Lower lobe of right lung (tissue), 2 donors: ENCODE results near the gene OTOG. TPM values are rescaled to one million over a fixed set of nuclear protein-coding genes. Genes with fewer than 3 reads are reported as not detected.

Experiments used
- ATAC-seq, 2 donors: fragments of 200-7000 bp; cut with Tn5 transposase; one replicate each; pipeline ENCODE4 v1.9.1; 2020 to 2022; ENCODE audit warnings: mild to moderate bottlenecking in 2 of 2, moderate library complexity in 2 of 2
- DNase-seq: peaks from one replicate; pipeline ENCODE4 v3.0.0-alpha.2; 2020
- H3K27ac ChIP-seq: fragments of 200-600 bp; one replicate; pipeline ENCODE4 v1.8.0; 2022
- H3K27me3 ChIP-seq: fragments of 200-600 bp; one replicate; pipeline ENCODE4 v1.8.0; 2022; ENCODE audit warnings: low read depth
- H3K36me3 ChIP-seq: fragments of 200-600 bp; one replicate; pipeline ENCODE4 v1.8.0; 2022; ENCODE audit warnings: mild to moderate bottlenecking
- H3K4me1 ChIP-seq: fragments of 200-600 bp; one replicate; pipeline ENCODE4 v1.8.0; 2022
- H3K4me3 ChIP-seq: fragments of 200-600 bp; one replicate; pipeline ENCODE4 v1.8.0; 2022; ENCODE audit warnings: mild to moderate bottlenecking
- H3K9me3 ChIP-seq: fragments of 200-600 bp; one replicate; pipeline ENCODE4 v1.8.0; 2022
- CTCF ChIP-seq: fragments of 200-600 bp; IDR thresholded peaks from one replicate; pipeline ENCODE4 v1.8.0; 2022; ENCODE audit warnings: antibody characterized with exemption, mild to moderate bottlenecking
- intact Hi-C: fragments of 100-400 bp; cut with DNase I; formaldehyde crosslinking; loops from one replicate; pipeline ENCODE4 v1.11.0; 2022
- total RNA-seq: library from RNA; stranded (reverse); fragmentation: NEBNext Ultra II Directional; extraction: Animal tissue kit (Norgen Biotek cat#: 25700); gene quantifications from one replicate; pipeline ENCODE4 v1.2.1, GENCODE V29; 2021
- donor health status: DM: no; HTN: yes; CAD: no; lungs with severe emphysema.

The OTOG gene
- total RNA-seq, 1 donor from 2014 or later: not detected

- H3K4me3 ChIP-seq: no peak overlapping the region
- H3K27me3 ChIP-seq: peaks cover 17% of the 10 kb centered on the region
- intact Hi-C loops: no loop called here
- no peaks in the 10 kb centered on the region for H3K36me3 ChIP-seq
- DNase-seq: no peak
- no peak for ATAC-seq
- H3K9me3 ChIP-seq: no peaks in the 10 kb centered on the region
- H3K27ac ChIP-seq: no peak overlapping the region
- no peak for TF ChIP-seq CTCF
- no peaks in the 10 kb centered on the region for H3K4me1 ChIP-seq
Measured at GRCh38 chr11:17650127-17650911, 103.3 kb downstream of the OTOG start.

- H3K36me3 ChIP-seq: no peaks in the 10 kb centered on the region
- DNase-seq: no peak
- TF ChIP-seq CTCF: no peak
- no peaks in the 10 kb centered on the region for H3K4me1 ChIP-seq
- H3K9me3 ChIP-seq: peaks cover 5% of the 10 kb centered on the region
- H3K4me3 ChIP-seq: no peak overlapping the region
- no peak overlapping the region for H3K27ac ChIP-seq
- H3K27me3 ChIP-seq: peaks cover 17% of the 10 kb centered on the region
- ATAC-seq: no peak
- intact Hi-C loops: no loop called here
Measured at GRCh38 chr11:17651061-17651460, 104.0 kb downstream of the OTOG start.

- no peak for TF ChIP-seq CTCF
- intact Hi-C loops: no loop called here
- H3K4me1 ChIP-seq: no peaks in the 10 kb centered on the region
Measured at GRCh38 chr11:17651681-17652080, 104.6 kb downstream of the OTOG start.

GRCh38 chr11:17652556-17652955 lies 105.5 kb downstream of the OTOG start:
- Histone ChIP-seq H3K36me3 (no peaks in the 10 kb centered on the region), H3K27me3 (peaks cover 17% of the 10 kb centered on the region), H3K9me3 (peaks cover 5% of the 10 kb centered on the region), H3K27ac (no peak overlapping the region), H3K4me1 (no peaks in the 10 kb centered on the region), H3K4me3 (no peak overlapping the region)
- DNase-seq (no peak), ATAC-seq (no peak)
- TF ChIP-seq CTCF: no peak
- intact Hi-C loops: no loop called here

More at GRCh38 chr11:17651681-17652080, 104.6 kb downstream of the OTOG start:
- DNase-seq (no peak), ATAC-seq (no peak)
- Histone ChIP-seq H3K4me3 (no peak overlapping the region), H3K36me3 (no peaks in the 10 kb centered on the region), H3K27ac (no peak overlapping the region), H3K9me3 (peaks cover 5% of the 10 kb centered on the region), H3K27me3 (peaks cover 17% of the 10 kb centered on the region)

GRCh38 chr11:17653611-17654010 lies 106.6 kb downstream of the OTOG start:
- H3K4me1 ChIP-seq: no peaks in the 10 kb centered on the region
- H3K27me3 ChIP-seq: peaks cover 17% of the 10 kb centered on the region
- TF ChIP-seq CTCF: no peak
- ATAC-seq (no peak), DNase-seq (no peak)
- no peak overlapping the region for H3K4me3 ChIP-seq
- H3K36me3 ChIP-seq: no peaks in the 10 kb centered on the region
- H3K27ac ChIP-seq: no peak overlapping the region
- intact Hi-C loops: no loop called here
- peaks cover 5% of the 10 kb centered on the region for H3K9me3 ChIP-seq
